SJCRH30 (cell line): ENCODE results near the gene IFT81. TPM values are rescaled to one million over a fixed set of nuclear protein-coding genes. Genes with fewer than 3 reads are reported as not detected.
A peak's percentile ranks its signal among the peaks of the same experiment; 100 is the strongest.
"Not testable (repeated sequence)": the region's sequence is repeated elsewhere in the genome, so short reads cannot be mapped to it uniquely, and the experiment has no call there.

Experiments
- DNase-seq, 2 experiments: peaks; one replicate each; pipeline ENCODE4 v3.0.0-alpha.2; 2015 to 2020
- H3K27ac ChIP-seq: fragments of 250-450 bp; sonication (Bioruptor Pico); 2 replicates; pipeline ENCODE4 v1.5.1; 2020; ENCODE audit warnings: mild to moderate bottlenecking, moderate library complexity
- H3K27me3 ChIP-seq: fragments of 250-450 bp; sonication (Bioruptor Pico); 2 replicates; pipeline ENCODE4 v1.5.1; 2020; ENCODE audit warnings: mild to moderate bottlenecking, moderate library complexity
- H3K36me3 ChIP-seq: fragments of 250-450 bp; sonication (Bioruptor Pico); 2 replicates; pipeline ENCODE4 v1.5.1; 2020; ENCODE audit warnings: mild to moderate bottlenecking, moderate library complexity
- H3K4me1 ChIP-seq: fragments of 250-450 bp; sonication (Bioruptor Pico); 2 replicates; pipeline ENCODE4 v1.5.1; 2020; ENCODE audit warnings: mild to moderate bottlenecking, moderate library complexity
- H3K4me3 ChIP-seq: fragments of 250-450 bp; sonication (Bioruptor Pico); 2 replicates; pipeline ENCODE4 v1.5.1; 2020; ENCODE audit warnings: mild to moderate bottlenecking, moderate library complexity
- H3K9me3 ChIP-seq: fragments of 250-450 bp; sonication (Bioruptor Pico); replicated peaks from 2 replicates; pipeline ENCODE4 v1.5.1; 2020; ENCODE audit warnings: mild to moderate bottlenecking, moderate library complexity
- total RNA-seq: library from RNA; depleted of rRNA; stranded (reverse); fragments of >200 nt; shearing (Covaris generic); gene quantifications from 2 replicates; pipeline ENCODE4 v1.2.3, GENCODE V29; 2014

Gene IFT81
- total RNA-seq, 1 experiment from 2014 or later: 16.9 TPM

GRCh38 chr12:110224379-110225304 is 100.5 kb downstream of the IFT81 start:
- no peak overlapping the region for H3K27ac ChIP-seq
- no peaks in the 10 kb centered on the region for H3K4me1 ChIP-seq
- H3K9me3 ChIP-seq: no peaks in the 10 kb centered on the region
- H3K4me3 ChIP-seq: no peak overlapping the region
- no peaks in the 10 kb centered on the region for H3K27me3 ChIP-seq
- peak in 1 of 2 experiments; percentile 22 for DNase-seq
- no peaks in the 10 kb centered on the region for H3K36me3 ChIP-seq

GRCh38 chr12:110227138-110227537 is 103.0 kb downstream of the IFT81 start:
- no peak for DNase-seq
- no peak overlapping the region for H3K27ac ChIP-seq
- H3K4me1 ChIP-seq: no peaks in the 10 kb centered on the region
- H3K4me3 ChIP-seq: no peak overlapping the region
- H3K36me3 ChIP-seq: no peaks in the 10 kb centered on the region
- no peaks in the 10 kb centered on the region for H3K9me3 ChIP-seq
- H3K27me3 ChIP-seq: no peaks in the 10 kb centered on the region

GRCh38 chr12:110228348-110228747 is 104.2 kb downstream of the IFT81 start:
- not testable (repeated sequence) for H3K4me1 ChIP-seq, H3K4me3 ChIP-seq, H3K27ac ChIP-seq, H3K36me3 ChIP-seq, H3K27me3 ChIP-seq, DNase-seq, H3K9me3 ChIP-seq

DNA sequence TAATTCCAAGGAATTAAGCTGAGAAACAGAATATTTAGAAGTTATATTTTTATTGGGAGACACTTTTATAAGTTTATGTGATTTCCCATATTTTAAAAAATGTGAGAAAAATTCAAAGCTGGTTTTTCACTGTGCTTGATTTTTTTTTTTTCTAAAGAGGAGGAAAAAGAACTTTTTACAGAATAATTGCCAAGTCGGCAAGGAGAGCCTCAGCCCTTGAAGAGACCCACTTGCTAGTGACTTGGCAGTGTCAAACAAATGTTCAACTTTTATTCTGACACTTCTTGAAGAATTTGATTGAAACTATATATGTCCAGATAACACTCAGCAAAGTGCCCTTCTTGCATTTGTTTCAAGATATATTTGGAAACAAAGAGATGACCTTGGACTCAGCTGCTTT is 104.6 kb downstream of the IFT81 start:
- no peak for DNase-seq
- Histone ChIP-seq H3K9me3 (no peaks in the 10 kb centered on the region), H3K4me3 (no peak overlapping the region), H3K36me3 (no peaks in the 10 kb centered on the region), H3K27ac (no peak overlapping the region), H3K27me3 (no peaks in the 10 kb centered on the region), H3K4me1 (no peaks in the 10 kb centered on the region)

DNA sequence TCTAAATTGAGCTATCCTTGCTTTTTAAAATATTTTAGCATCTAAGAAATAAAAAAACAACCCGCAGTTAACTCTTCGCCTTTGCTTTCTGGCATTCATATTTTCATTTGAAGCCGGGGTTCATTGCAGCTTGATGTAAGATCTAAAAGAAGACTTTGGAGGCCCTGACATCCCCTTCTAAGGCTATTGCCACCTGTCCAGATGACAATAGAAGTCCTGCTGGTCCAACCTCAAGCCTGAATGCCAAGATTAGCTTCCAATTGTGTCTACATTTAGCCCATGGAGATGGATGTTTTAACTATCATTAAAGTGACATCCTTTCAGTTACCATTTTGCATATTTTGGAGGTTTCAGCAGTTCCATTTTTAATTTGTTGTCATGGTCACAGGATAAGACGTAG is 105.3 kb downstream of the IFT81 start:
- Histone ChIP-seq H3K4me1 (no peaks in the 10 kb centered on the region), H3K27ac (no peak overlapping the region), H3K4me3 (no peak overlapping the region), H3K9me3 (no peaks in the 10 kb centered on the region), H3K36me3 (no peaks in the 10 kb centered on the region), H3K27me3 (no peaks in the 10 kb centered on the region)
- DNase-seq: no peak

DNA sequence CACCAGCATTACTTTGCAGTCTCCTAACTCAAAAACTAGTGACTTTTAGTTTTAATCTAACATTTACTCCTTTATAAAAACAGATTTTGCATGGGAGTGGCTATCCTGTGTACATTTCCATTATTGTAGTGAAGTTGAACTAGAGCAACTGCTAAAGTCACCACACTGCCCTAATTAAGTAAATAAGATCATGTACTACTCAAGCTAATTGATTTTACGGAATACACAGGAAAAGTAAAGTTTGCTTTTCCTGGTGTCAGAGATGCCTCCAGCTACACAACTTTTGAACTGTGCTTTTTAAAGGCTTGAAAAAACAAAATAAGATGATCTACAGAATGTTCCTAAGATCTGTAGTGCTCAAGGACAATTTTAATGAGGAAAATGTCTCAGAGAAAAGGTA is 106.5 kb downstream of the IFT81 start:
- DNase-seq: no peak
- no peaks in the 10 kb centered on the region for H3K4me1 ChIP-seq
- no peaks in the 10 kb centered on the region for H3K9me3 ChIP-seq
- H3K27ac ChIP-seq: no peak overlapping the region
- H3K36me3 ChIP-seq: no peaks in the 10 kb centered on the region
- no peak overlapping the region for H3K4me3 ChIP-seq
- H3K27me3 ChIP-seq: no peaks in the 10 kb centered on the region

DNA sequence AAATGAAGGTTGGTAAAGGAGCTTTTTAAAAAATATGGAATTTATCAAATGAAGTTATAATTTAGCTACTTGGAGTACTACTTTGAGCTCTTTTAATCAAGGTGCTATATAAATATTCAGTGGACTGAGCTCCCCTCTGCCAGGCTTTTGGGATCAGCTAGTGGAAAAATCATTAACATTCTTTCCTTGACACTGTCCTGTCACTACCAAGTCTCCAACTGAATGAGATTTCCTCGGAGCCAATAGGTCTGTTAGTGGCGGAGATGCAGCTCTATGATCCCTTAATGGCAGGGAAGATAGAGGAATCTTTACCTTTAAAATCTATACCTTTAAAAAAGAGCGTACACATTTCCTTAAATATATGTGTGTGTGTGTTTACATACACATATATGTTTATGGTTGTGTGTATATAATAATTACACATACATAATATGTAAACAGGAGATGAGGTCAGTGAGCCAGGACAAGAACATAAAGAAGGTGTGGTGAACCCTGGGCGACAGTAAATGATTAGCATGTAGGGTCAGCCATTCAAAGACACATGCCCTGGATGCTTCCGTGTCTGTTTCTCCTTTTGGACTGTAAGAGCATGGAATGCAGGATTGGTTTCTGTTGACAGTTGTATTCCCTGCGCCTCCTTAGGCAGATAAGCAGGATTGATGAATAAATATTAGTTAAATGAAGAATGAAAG is 109.2 kb downstream of the IFT81 start:
- no peak overlapping the region for H3K27ac ChIP-seq
- H3K36me3 ChIP-seq: no peaks in the 10 kb centered on the region
- H3K4me1 ChIP-seq: no peaks in the 10 kb centered on the region
- no peaks in the 10 kb centered on the region for H3K27me3 ChIP-seq
- no peak overlapping the region for H3K4me3 ChIP-seq
- DNase-seq: no peak
- no peaks in the 10 kb centered on the region for H3K9me3 ChIP-seq

DNA sequence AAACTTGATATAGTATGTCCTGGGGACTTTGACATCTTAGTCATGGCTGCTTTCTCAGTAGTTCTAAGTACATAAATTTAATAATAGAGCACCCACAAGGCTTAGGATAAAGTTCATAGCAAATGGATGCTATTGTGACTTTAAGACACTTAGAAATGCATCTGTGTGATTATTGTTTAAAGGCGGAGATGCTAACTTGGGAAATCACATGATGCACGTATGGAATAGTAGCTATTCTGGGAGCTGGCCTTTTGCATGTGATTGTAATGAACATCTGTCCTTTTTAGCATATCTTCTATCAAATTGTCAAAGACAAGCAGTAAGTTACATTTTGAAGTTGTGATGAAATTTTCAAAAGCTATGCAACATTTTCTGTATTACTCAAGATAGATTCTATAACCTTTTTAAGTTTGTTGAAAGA is 110.2 kb downstream of the IFT81 start:
- H3K4me3 ChIP-seq: no peak overlapping the region
- no peaks in the 10 kb centered on the region for H3K36me3 ChIP-seq
- H3K27ac ChIP-seq: no peak overlapping the region
- H3K27me3 ChIP-seq: no peaks in the 10 kb centered on the region
- DNase-seq: no peak
- H3K9me3 ChIP-seq: no peaks in the 10 kb centered on the region
- no peaks in the 10 kb centered on the region for H3K4me1 ChIP-seq

- no peaks in the 10 kb centered on the region for H3K9me3 ChIP-seq
- H3K4me3 ChIP-seq: no peak overlapping the region
- no peak for DNase-seq
- no peaks in the 10 kb centered on the region for H3K36me3 ChIP-seq
- H3K27me3 ChIP-seq: no peaks in the 10 kb centered on the region
- no peaks in the 10 kb centered on the region for H3K4me1 ChIP-seq
- H3K27ac ChIP-seq: no peak overlapping the region
These were observed 110.6 kb downstream of the IFT81 start for GRCh38 chr12:110234755-110235154.

GRCh38 chr12:110235383-110235782 is 111.2 kb downstream of the IFT81 start:
- Histone ChIP-seq H3K4me3 (no peak overlapping the region), H3K36me3 (no peaks in the 10 kb centered on the region), H3K27ac (no peak overlapping the region)

DNA sequence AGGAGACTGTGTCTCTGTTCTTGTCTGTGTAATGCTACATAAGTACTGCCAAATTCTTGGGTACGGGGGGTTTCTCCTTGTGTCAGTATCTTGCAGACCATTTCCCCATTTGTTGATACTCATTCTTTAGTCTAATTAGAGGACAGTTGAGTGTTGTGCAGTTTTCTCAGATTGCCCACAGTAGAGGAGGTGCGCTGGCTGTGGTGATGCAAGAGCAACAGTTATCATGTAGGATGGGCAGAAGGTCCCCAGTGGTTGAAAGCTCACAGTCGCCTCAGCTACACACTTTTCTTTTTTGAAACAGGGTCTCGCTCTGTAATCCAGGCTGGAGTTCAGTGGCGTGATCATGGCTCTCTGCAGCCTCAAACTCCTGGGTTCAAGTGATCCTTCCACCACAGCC is 119.1 kb downstream of the IFT81 start:
- Histone ChIP-seq H3K4me1 (peaks cover 26% of the 10 kb centered on the region), H3K36me3 (no peaks in the 10 kb centered on the region), H3K4me3 (no peak overlapping the region), H3K27me3 (no peaks in the 10 kb centered on the region), H3K27ac (no peak overlapping the region), H3K9me3 (no peaks in the 10 kb centered on the region)
- no peak for DNase-seq

More at GRCh38 chr12:110235383-110235782, 111.2 kb downstream of the IFT81 start:
- no peak for DNase-seq
- H3K27me3 ChIP-seq: no peaks in the 10 kb centered on the region
- no peaks in the 10 kb centered on the region for H3K9me3 ChIP-seq
- H3K4me1 ChIP-seq: no peaks in the 10 kb centered on the region

DNA sequence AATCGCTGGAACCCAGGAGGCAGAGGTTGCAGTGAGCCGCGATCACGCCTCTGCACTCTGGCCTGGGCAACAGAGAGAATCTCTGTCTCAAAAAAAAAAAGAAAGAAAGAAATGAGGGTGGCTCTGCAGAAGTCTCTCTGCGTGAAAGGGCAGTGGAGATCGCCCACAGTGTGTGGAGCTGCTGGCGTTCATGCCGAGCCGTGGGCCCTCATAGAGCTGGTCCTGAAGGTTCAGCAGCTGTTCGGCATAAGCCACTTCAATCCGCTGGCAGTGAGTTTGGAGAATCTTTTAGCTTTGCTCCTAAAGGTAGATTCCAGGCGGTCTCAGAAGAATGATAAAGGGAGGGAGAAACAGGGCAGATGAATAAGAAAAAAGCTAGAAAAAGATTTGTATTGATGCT is 120.2 kb downstream of the IFT81 start:
- H3K4me1 ChIP-seq: peaks cover 37% of the 10 kb centered on the region

GRCh38 chr12:110244829-110245228 is 120.7 kb downstream of the IFT81 start:
- Histone ChIP-seq H3K27ac (no peak overlapping the region), H3K4me1 (peaks cover 42% of the 10 kb centered on the region), H3K36me3 (no peaks in the 10 kb centered on the region), H3K4me3 (no peak overlapping the region), H3K27me3 (no peaks in the 10 kb centered on the region), H3K9me3 (no peaks in the 10 kb centered on the region)
- peak; percentile 30 to 32 for DNase-seq

More for the DNA sequence above, 120.2 kb downstream of the IFT81 start:
- Histone ChIP-seq H3K27me3 (no peaks in the 10 kb centered on the region), H3K36me3 (no peaks in the 10 kb centered on the region), H3K9me3 (no peaks in the 10 kb centered on the region), H3K27ac (no peak overlapping the region), H3K4me3 (no peak overlapping the region)
- peak in 1 of 2 experiments; percentile 43 for DNase-seq

DNA sequence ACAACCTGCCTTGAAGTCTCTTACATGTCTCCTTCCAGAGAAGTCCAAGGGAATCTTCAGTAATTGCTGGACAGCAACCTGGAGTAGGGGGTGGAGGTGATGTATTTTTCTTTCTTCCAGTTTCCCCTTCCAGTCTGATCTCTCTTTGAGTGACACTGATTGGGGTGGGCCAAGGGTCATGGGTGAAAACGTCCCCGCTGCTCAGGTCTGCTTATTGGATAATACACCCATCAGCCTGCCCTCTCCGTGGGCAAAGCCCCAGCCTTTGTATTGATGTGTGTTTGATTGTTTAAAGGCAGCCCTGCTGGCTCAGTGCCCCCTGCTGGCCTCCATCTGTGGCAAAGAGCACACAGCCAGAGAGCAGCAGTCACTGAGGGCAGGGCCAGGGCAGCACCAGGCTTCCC is 121.2 kb downstream of the IFT81 start:
- H3K4me3 ChIP-seq: no peak overlapping the region
- no peaks in the 10 kb centered on the region for H3K27me3 ChIP-seq
- H3K27ac ChIP-seq: no peak overlapping the region
- no peaks in the 10 kb centered on the region for H3K9me3 ChIP-seq
- DNase-seq: no peak
- peaks cover 47% of the 10 kb centered on the region for H3K4me1 ChIP-seq
- H3K36me3 ChIP-seq: no peaks in the 10 kb centered on the region

GRCh38 chr12:110246636-110247339 is 122.6 kb downstream of the IFT81 start:
- peak overlapping the region; percentile 7 for H3K4me3 ChIP-seq
- no peak for DNase-seq
- no peaks in the 10 kb centered on the region for H3K27me3 ChIP-seq
- H3K27ac ChIP-seq: peak overlapping the region; percentile 85
- no peaks in the 10 kb centered on the region for H3K9me3 ChIP-seq
- peaks cover 52% of the 10 kb centered on the region for H3K4me1 ChIP-seq
- no peaks in the 10 kb centered on the region for H3K36me3 ChIP-seq
